Fibroblast of mammary gland (primary cell): ENCODE measurements around the gene SHB.

Experiments
- DNase-seq: peaks from one replicate; pipeline ENCODE4 v3.0.0-alpha.2; 2010; ENCODE audit warnings: low read depth
- H3K4me3 ChIP-seq: 2 replicates; pipeline ENCODE4 v1.5.1; 2011; ENCODE audit warnings: low read depth, mild to moderate bottlenecking, low read length, moderate library complexity; ENCODE audit not compliant: control insufficient read depth
- TF ChIP-seq, protein P1 (sequence below): conservative IDR thresholded peaks from 2 replicates; pipeline ENCODE4 v1.5.1; 2011; ENCODE audit warnings: low read depth, low read length, inconsistent platforms; ENCODE audit not compliant: control insufficient read depth, insufficient read depth

Gene SHB

DNA sequence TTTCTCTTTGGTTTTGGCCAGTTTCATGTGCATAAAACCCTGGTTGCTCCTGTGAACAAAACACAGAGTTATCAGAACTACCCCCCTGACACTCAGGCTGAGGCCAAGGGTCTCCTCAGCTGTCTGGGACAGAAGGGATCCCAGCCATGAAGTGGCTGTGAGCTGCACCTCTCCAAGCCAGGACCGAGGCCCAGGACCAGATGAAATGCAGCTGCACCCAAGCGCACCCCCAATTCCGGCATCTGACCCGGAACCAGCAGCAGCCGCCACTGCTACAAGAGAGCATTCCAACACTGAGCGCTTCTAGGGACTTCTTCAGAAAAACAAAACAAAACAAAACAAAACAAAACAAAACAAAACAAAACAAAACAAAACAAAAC is 149.1 kb downstream of the SHB start:
- no peak overlapping the region for H3K4me3 ChIP-seq
- TF ChIP-seq, protein P1, sequence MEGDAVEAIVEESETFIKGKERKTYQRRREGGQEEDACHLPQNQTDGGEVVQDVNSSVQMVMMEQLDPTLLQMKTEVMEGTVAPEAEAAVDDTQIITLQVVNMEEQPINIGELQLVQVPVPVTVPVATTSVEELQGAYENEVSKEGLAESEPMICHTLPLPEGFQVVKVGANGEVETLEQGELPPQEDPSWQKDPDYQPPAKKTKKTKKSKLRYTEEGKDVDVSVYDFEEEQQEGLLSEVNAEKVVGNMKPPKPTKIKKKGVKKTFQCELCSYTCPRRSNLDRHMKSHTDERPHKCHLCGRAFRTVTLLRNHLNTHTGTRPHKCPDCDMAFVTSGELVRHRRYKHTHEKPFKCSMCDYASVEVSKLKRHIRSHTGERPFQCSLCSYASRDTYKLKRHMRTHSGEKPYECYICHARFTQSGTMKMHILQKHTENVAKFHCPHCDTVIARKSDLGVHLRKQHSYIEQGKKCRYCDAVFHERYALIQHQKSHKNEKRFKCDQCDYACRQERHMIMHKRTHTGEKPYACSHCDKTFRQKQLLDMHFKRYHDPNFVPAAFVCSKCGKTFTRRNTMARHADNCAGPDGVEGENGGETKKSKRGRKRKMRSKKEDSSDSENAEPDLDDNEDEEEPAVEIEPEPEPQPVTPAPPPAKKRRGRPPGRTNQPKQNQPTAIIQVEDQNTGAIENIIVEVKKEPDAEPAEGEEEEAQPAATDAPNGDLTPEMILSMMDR: no peak
- no peak for DNase-seq

DNA sequence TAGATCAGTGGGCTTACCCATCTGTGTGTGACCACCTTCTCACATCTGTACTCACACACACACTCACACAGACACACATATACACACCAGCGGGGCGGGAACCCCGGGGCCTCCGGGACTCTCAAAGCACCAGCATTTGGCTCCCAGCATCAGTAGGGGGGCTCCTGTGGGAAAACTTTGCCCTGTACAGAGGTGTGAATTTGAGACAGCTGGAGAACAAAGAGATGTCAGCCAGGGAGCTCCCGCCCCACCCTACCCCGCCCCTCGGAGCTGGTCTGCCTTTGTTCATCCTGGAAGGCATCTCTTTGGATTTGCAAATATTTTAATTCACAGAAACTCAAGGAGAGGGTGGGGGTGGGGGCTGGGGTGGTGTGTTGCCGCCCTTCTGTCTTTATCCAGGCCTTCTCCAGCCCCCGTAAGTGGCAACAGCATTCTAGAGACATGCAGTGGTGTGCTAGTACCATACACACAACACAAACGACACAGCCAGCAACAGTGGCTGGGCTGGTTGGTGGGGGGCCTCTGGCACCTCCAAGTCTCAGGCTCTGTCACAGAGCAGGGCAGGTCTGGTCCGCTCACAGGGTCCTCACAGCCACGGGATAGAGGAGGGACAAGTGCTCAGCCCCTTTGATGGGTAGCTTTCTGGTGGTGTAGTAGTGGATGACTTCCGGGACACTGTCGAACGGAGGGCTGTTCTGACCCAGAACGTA is 149.6 kb downstream of the SHB start:
- DNase-seq: no peak
- TF ChIP-seq, protein P1: no peak
- H3K4me3 ChIP-seq: no peak overlapping the region

DNA sequence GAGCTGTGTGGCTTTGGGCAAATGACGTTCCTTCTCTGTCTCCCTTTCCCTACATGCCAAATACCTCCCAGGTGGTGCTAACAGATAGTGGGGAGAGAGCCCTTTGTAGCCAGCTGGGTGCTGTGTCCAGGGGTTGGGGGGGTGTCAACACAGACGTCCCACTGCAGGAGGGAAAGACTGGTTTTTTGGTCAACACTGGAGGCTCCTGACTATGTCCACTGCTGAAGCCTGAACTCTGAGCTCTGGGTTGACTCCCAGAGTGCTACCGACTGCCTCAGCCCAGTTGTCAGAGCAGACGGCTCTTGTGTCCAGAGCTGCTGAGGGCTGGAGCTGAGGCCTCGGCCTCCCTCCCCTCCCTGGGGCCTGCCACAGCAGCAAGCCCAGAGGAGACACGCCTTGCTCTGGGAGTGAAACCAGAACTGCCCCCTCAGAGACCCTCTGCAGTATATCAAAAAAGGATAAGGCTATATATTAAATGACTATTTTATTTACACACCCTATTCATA is 150.3 kb downstream of the SHB start:
- DNase-seq: no peak
- no peak overlapping the region for H3K4me3 ChIP-seq
- TF ChIP-seq, protein P1: no peak

DNA sequence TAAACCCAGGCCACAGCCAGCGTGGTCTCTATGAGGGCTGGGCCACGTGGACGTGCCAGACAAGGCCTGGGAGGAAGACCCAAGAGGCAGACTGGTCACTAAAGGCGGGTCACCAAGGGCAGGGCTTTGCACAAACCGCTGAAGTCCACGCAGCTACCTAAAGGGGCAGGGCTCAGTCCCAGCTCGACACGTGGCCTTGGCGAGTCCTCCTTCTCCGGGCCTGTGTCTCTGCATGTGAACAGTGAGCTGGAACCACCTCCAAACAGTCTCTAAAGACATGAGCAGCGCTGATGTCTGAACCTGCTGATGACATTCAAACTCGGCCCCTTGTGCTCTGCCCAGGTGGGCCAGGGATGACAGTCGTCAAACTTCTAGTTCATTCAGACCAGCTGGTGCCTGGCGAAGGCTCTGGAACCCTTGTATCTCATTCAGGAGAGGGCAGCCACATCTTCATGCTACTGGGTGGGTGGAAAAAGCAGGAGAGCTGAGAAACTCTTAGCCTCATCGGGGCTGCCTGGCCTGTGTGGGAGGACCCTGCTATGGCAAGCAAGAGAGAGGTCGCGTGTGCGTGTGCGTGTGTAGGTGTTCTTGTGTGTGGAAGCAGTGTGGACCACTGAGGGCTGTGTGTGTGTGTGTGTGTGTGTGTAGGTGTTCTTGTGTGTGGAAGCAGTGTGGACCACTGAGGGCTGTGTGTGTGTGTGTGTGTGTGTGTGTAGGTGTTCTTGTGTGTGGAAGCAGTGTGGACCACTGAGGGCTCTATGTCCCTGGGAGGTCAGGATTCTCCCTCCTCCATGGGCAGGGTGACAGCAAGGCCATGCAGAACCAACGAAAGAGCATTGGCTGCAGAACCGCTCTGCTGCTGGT is 151.0 kb downstream of the SHB start:
- H3K4me3 ChIP-seq: no peak overlapping the region
- DNase-seq: no peak
- TF ChIP-seq, protein P1: no peak

DNA sequence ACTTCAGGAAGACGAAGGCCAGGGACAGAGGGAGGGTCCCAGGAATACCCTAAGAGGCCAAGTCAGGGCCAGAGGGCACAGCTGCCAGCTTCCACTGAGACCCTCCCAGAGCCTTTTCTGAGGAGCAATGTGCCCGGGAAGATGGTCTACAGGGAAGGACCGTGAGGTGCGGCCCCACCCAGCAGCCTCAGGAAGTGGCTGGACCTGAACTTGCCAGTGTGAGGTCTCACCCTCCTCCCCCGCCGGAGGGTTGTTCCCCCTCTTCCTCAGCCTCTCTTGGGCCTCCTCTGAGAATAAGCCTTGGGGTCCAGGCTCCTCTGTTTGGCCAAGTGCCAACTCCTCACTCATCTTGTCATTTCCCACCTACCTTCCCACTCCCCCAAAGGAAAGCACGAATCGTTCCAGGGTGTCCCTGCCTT is 151.7 kb downstream of the SHB start:
- no peak overlapping the region for H3K4me3 ChIP-seq
- TF ChIP-seq, protein P1: no peak
- no peak for DNase-seq

DNA sequence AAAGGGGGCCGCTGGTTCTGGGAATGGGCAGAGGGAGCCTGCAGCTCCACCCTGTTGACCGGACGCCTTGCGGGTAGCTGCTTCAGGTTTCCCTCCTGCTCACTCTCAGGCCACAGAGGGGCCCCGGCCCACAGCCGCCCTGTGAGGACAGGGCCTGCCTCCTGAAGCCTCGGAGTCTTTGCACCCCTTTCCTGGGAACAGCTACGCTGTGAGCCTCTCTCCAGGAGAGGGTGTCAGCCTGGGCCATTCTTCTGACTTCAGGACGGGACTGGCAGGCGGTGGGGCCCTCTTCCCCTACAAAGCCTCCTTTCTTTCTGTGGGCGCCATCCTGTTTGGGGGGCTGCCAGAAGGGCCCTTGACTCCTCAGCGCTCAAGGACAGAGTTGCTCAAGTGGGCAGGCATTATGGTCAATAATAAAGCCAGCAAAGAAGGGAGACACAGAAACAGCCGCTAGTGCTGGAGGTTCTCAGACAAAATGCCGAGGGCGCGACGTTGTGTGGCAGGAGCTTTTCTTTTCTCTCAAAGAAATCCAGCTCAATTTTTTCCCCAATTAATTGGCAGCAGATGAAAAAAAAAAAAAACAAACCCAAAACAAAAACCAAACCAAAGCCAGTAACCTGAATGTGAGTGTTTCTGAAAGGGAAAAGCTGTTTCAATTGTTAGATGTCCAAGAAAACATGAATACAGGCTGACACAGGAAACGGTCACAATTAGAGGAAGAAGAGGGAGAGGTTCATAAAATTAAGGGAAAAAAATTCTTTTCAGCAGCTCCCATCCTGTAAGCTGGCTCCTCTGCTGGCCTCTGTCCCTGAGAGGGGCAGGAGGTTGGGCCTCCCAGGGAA is 152.3 kb downstream of the SHB start:
- DNase-seq: no peak
- TF ChIP-seq, protein P1: no peak
- no peak overlapping the region for H3K4me3 ChIP-seq
